NB4 (cell line): ENCODE results near the gene TMEM256.

Experiments used
- CTCF ChIP-seq: IDR thresholded peaks from one replicate; pipeline ENCODE4 v1.5.1; 2012; ENCODE audit warnings: low read depth, low read length
- POLR2A ChIP-seq: IDR thresholded peaks from 2 replicates; pipeline ENCODE4 v1.6.1; 2011; ENCODE audit warnings: mild to moderate bottlenecking; ENCODE audit not compliant: insufficient read length; ENCODE audit errors: extremely low read depth

- TF ChIP-seq CTCF, result no peak
- TF ChIP-seq POLR2A, result no peak
Observed at GRCh38 chr17:7363311-7363710, 40.6 kb downstream of the TMEM256 start.
